ENCODE results near the gene CBR1.
A peak's percentile ranks its signal among the peaks of the same experiment; 100 is the strongest.
"Not testable (repeated sequence)": the region's sequence is repeated elsewhere in the genome, so short reads cannot be mapped to it uniquely, and the experiment has no call there.

CBR1 gene

GRCh38 chr21:36048357-36048756 lies 21.5 kb upstream of the CBR1 start:
- no peak for DNase-seq (ENCODE audit: low spot score)

GRCh38 chr21:36052860-36053714 lies 16.7 kb upstream of the CBR1 start:
- DNase-seq (ENCODE audit: low spot score) = no peak

- no peak for DNase-seq (ENCODE audit: low spot score)
Observed at GRCh38 chr21:36053715-36054062, 16.1 kb upstream of the CBR1 start.

- DNase-seq (ENCODE audit: low spot score) = no peak
Observed at GRCh38 chr21:36055551-36055950, 14.3 kb upstream of the CBR1 start.

- DNase-seq (ENCODE audit: low spot score) = no peak
Observed at GRCh38 chr21:36059823-36060158, 10.0 kb upstream of the CBR1 start.

GRCh38 chr21:36060159-36060921 lies 9.5 kb upstream of the CBR1 start, which contains the start of gene SETD4:
Gene SETD4, minus strand, starts transcription at chr21:36060526. Its CDS starts 1,638 bp downstream, at chr21:36058888.
- peak; percentile 91 for DNase-seq (ENCODE audit: low spot score)

GRCh38 chr21:36061445-36061844 lies 8.4 kb upstream of the CBR1 start:
- no peak for DNase-seq (ENCODE audit: low spot score)

GRCh38 chr21:36063375-36064084 lies 6.3 kb upstream of the CBR1 start:
- no peak for DNase-seq (ENCODE audit: low spot score)

GRCh38 chr21:36064085-36064460 lies 5.8 kb upstream of the CBR1 start:
- no peak for DNase-seq (ENCODE audit: low spot score)

GRCh38 chr21:36065497-36066036 lies 4.3 kb upstream of the CBR1 start:
- DNase-seq (ENCODE audit: low spot score) = no peak

- DNase-seq (ENCODE audit: low spot score) = no peak
Observed at GRCh38 chr21:36068748-36069398, 951 bp upstream of the CBR1 start.

- DNase-seq (ENCODE audit: low spot score) = no peak
Observed at GRCh38 chr21:36070999-36071398, 1.2 kb downstream of the CBR1 start.

GRCh38 chr21:36072453-36073162 lies 2.8 kb downstream of the CBR1 start:
- DNase-seq (ENCODE audit: low spot score) = no peak

GRCh38 chr21:36073181-36073580 lies 3.4 kb downstream of the CBR1 start:
- no peak for DNase-seq (ENCODE audit: low spot score)

GRCh38 chr21:36073911-36074310 lies 4.1 kb downstream of the CBR1 start:
- DNase-seq (ENCODE audit: low spot score) = not testable (repeated sequence)

GRCh38 chr21:36075171-36075570 lies 5.3 kb downstream of the CBR1 start:
- no peak for DNase-seq (ENCODE audit: low spot score)

- DNase-seq (ENCODE audit: low spot score) = no peak
Observed at GRCh38 chr21:36075953-36076352, 6.1 kb downstream of the CBR1 start.

- peak; percentile 41 for DNase-seq (ENCODE audit: low spot score)
Observed at GRCh38 chr21:36076878-36077655, 7.2 kb downstream of the CBR1 start.

- no peak for DNase-seq (ENCODE audit: low spot score)
Observed at GRCh38 chr21:36077758-36078157, 7.9 kb downstream of the CBR1 start.

- DNase-seq (ENCODE audit: low spot score) = no peak
Observed at GRCh38 chr21:36079010-36079649, 9.3 kb downstream of the CBR1 start.
